Measurements from ENCODE around the gene SERPINB10.

SERPINB10 gene

DNA sequence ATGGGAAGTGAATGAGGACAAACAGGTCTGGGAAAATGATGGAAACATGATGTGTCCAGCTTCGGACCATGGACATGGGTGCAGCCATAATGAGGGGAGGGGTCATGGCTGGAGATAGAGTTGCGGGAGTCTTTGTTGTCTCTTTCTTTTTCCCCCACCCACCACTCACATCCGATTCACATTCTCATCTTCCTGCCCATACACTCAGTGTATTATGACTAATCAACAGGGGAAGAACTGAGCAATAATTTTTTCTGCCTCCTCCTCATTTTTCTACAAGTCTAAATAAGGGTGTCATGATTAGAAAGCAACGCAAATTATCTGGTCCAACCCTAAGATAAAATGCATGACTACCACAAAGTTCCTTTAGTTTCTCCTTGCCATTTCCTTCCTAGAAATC is 25.9 kb upstream of the SERPINB10 start:
- DNase-seq (ENCODE audit: low read depth), result no peak
- H3K4me3 ChIP-seq (ENCODE audit: low read depth, low read length), result no peak overlapping the region
- no peak for TF ChIP-seq CTCF (IDR thresholded peaks at IDR 0.05; ENCODE audit: insufficient read depth, low read depth, low read length, missing control alignments)

GRCh38 chr18:63882333-63883141 is 25.2 kb upstream of the SERPINB10 start:
- DNase-seq (ENCODE audit: low read depth), result no peak
- no peak for TF ChIP-seq CTCF (IDR thresholded peaks at IDR 0.05; ENCODE audit: insufficient read depth, low read depth, low read length, missing control alignments)
- no peak overlapping the region for H3K4me3 ChIP-seq (ENCODE audit: low read depth, low read length)

DNA sequence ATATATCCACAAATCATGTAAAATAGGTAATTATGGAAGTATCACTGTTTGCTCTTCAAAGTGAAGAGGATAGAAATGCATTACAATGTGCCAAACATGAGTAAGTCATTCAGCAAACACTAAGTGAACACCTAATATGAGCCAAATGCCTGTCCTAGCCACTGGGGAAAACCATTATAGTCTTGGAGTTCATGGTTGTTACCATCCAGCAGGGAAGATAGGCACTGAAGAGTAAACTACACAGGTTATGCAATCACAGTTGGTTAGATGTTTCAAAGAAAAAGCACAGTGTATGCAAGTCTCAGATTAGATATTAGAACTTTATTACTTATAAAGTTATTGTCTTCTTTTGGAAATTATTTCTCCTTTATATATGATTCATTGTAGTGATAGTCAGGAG is 24.1 kb upstream of the SERPINB10 start:
- no peak for TF ChIP-seq CTCF (IDR thresholded peaks at IDR 0.05; ENCODE audit: insufficient read depth, low read depth, low read length, missing control alignments)
- no peak overlapping the region for H3K4me3 ChIP-seq (ENCODE audit: low read depth, low read length)
- no peak for DNase-seq (ENCODE audit: low read depth)

DNA sequence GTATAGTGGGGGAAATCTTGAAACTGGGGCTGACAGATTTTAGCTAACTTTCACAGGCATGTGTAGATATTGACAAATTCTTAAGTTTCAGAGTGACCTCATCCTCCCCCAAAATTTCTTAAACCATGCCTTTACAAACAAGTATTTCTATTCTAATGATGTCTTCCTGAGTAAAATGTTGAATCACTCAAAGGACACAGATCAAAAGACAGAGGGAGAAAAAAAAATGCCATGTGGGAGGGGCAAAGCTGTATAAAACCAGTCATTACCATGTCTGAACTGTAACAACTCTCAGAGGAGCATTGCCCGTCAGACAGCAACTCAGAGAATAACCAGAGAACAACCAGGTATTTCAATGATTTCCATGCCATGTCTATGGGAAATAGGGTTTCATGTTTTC is 20.3 kb upstream of the SERPINB10 start, which contains the start of gene SERPINB2:
Gene SERPINB2, plus strand, starts transcription at position 282 of the 400 bp plus-strand sequence. CDS start 3,740 bp downstream, outside the sequence.
- TF ChIP-seq CTCF (IDR thresholded peaks at IDR 0.05; ENCODE audit: insufficient read depth, low read depth, low read length, missing control alignments), result no peak
- no peak within 1 kb of the TSS for H3K4me3 ChIP-seq (ENCODE audit: low read depth, low read length)
- DNase-seq (ENCODE audit: low read depth), result peak; percentile 14

DNA sequence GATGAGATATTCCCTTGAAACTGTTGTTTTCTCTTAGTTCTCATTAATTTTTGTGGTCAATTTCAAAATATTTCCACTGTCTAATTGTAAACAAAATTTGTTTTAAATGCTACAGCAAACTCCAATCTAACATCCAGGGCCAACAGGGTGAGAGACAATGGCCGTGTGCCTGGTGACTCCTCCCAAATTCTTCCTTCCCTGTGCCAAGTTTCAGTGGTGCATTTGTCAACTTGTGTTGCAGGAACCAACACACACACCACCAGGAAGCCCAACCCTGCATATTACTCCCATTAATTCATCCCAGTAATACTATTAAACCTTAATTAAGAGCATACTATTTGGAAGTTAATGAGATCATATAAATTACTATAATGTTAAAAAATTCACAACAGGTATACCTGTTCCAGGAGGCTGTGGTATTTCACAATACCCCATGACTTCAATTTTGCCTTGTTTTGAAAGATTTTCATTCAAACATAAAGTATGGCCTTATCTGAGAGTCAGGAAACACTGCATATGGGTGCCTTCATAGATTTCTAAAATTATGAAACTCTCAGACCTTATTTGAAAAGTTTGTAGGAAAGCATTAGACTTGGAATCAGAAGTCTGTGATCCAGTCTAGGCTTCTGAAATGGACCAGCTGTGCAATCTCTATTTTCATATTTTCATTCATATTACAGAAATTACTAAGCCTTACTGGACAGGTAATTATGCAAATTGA is 19.1 kb upstream of the SERPINB10 start:
- no peak overlapping the region for H3K4me3 ChIP-seq (ENCODE audit: low read depth, low read length)
- TF ChIP-seq CTCF (IDR thresholded peaks at IDR 0.05; ENCODE audit: insufficient read depth, low read depth, low read length, missing control alignments), result no peak
- no peak for DNase-seq (ENCODE audit: low read depth)

DNA sequence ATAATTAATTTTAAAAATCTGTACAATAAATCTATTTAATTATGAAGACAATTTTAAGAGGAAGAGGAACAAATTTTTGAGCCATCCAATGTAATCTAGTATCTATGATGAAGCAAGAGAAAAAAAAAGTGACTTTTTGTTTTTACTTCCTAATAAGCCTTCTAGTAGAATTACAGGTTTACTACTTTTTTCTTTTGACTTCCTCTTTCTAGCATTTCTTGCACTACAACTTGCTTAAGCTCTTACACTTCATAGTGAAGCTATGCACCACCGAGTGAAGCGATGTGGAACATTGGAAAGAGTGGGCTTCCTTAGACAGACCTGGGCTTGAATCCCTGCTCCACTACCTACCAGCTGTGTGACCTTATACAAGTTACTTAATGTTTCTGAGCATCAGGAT is 18.1 kb upstream of the SERPINB10 start:
- no peak overlapping the region for H3K4me3 ChIP-seq (ENCODE audit: low read depth, low read length)
- no peak for TF ChIP-seq CTCF (IDR thresholded peaks at IDR 0.05; ENCODE audit: insufficient read depth, low read depth, low read length, missing control alignments)
- no peak for DNase-seq (ENCODE audit: low read depth)

All from GM12865 (cell line).